ENCODE measurements around the gene TECPR2.
"Not testable (repeated sequence)": the region's sequence is repeated elsewhere in the genome, so short reads cannot be mapped to it uniquely, and the experiment has no call there.

Gene TECPR2

GRCh38 chr14:102325791-102326345 lies 36.9 kb upstream of the TECPR2 start:
- no peak for DNase-seq (ENCODE audit: low spot score)
- no peak for TF ChIP-seq CTCF (IDR thresholded peaks at IDR 0.05; ENCODE audit: extremely low read depth, missing control alignments)

DNA sequence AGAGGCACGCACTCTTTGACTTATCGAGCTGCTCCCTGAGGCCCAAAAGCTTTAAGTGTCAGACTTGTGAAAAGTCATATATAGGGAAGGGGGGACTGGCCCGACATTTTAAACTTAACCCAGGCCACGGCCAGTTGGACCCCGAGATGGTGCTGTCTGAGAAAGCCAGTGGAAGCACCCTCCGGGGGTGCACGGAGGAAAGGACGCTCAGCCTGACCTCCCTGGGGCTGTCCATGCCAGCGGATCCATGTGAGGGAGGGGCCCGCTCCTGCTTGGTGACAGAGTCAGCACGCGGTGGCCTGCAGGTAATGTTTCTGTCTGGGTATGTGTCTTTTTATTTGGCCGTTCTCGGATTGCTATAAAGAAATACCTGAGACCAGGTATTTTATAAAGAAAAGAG lies 36.2 kb upstream of the TECPR2 start:
- TF ChIP-seq CTCF (IDR thresholded peaks at IDR 0.05; ENCODE audit: extremely low read depth, missing control alignments) = no peak

GRCh38 chr14:102329381-102329780 lies 33.4 kb upstream of the TECPR2 start:
- not testable (repeated sequence) for DNase-seq (ENCODE audit: low spot score)

More for the DNA sequence above, 36.2 kb upstream of the TECPR2 start:
- DNase-seq (ENCODE audit: low spot score) = no peak

DNA sequence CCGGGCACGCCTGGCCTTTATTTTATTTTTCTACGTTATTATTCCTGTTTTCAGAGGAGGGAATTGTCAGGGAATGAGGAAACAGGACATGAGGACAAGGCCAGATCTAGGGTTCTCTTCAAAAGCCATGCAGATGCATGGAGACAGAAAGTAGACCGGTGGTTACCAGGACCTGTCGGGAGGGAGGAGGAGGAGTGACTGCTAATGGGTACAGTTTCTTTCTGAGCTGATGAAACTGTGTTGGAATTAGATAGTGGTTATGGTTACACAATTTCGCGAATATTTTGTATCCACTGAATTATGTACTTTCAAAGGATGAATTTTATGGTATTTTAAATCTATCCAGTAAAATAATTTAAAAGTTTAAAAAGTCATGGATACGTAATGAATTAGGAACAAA lies 31.9 kb upstream of the TECPR2 start:
- TF ChIP-seq CTCF (IDR thresholded peaks at IDR 0.05; ENCODE audit: extremely low read depth, missing control alignments) = no peak
- DNase-seq (ENCODE audit: low spot score) = no peak

DNA sequence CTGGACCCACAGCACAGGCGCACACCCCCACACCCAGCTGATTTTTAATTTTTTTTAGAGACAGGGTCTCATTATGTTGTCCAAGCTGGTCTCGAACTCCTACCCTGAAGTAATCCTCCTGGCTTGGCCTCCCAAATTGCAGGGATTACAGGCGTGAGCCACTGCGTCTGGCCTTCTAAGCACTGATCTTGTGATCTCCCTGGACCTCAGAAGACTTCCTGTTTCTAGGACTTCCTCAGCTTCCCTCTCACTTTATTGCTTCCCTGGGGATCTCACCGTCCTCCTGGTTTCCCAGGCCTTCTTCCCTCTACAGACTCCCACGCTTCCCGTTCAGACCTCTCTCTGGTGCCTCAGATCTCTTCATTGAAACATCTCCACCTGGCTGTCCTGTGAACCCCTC lies 29.4 kb upstream of the TECPR2 start:
- TF ChIP-seq CTCF (IDR thresholded peaks at IDR 0.05; ENCODE audit: extremely low read depth, missing control alignments) = no peak
- DNase-seq (ENCODE audit: low spot score) = no peak

- DNase-seq (ENCODE audit: low spot score) = no peak
- TF ChIP-seq CTCF (IDR thresholded peaks at IDR 0.05; ENCODE audit: extremely low read depth, missing control alignments) = no peak
These were observed 28.7 kb upstream of the TECPR2 start for GRCh38 chr14:102333795-102334705.

DNA sequence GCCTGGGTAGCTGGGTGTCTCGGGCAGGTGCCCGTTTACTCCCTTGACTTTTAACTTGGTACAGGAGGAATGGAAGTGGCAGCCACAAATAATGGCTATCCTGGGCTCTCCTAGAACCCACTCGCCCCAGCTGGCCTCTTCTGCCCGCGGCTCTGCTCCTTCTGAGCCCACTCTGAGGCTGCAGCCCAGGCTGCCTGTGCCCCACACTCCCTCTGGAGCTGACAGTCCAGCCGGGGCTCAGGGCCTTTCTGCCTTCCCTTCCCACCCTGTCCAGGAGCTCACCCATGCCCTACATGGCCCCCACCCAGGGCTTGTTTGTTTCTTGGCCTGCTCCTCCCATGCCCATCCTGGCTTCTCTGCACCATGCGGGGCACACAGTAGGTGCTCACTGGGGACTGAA lies 27.6 kb upstream of the TECPR2 start:
- DNase-seq (ENCODE audit: low spot score) = no peak
- TF ChIP-seq CTCF (IDR thresholded peaks at IDR 0.05; ENCODE audit: extremely low read depth, missing control alignments) = no peak
